GM12878 (cell line): ENCODE data around the gene C16orf78.

Experiments used
- EGR1 ChIP-seq, 2 experiments: IDR thresholded peaks; 1 replicate in 1 of 2; 2 replicates in 1 of 2; pipeline ENCODE4 v1.6.1; 2011 to 2012; ENCODE audit warnings: low read depth in 2 of 2, low read length in 2 of 2, borderline replicate concordance in 1 of 2, mild to moderate bottlenecking in 1 of 2, moderate library complexity in 1 of 2
- ESRRA ChIP-seq: IDR thresholded peaks from 2 replicates; pipeline ENCODE4 v1.6.1; 2012; ENCODE audit warnings: mild to moderate bottlenecking, low read length, improper control_type of control experiment
- POU2F2 ChIP-seq: IDR thresholded peaks from 3 replicates; pipeline ENCODE4 v1.6.1; 2011; ENCODE audit warnings: low read depth, mild to moderate bottlenecking, low read length, borderline replicate concordance
- TF ChIP-seq, protein P1 (sequence below): IDR thresholded peaks from 2 replicates; pipeline ENCODE4 v1.6.1; 2012; ENCODE audit warnings: low read depth, low read length, improper control_type of control experiment
- TF ChIP-seq, protein P2 (sequence below): IDR thresholded peaks from 2 replicates; pipeline ENCODE4 v1.6.1; 2011; ENCODE audit warnings: low read depth, mild to moderate bottlenecking, low read length, moderate library complexity, borderline replicate concordance; ENCODE audit errors: extremely low read depth
- TF ChIP-seq, protein P3 (sequence below), 3 experiments: IDR thresholded peaks in 2 of 3; conservative IDR thresholded peaks in 1 of 3; 2 replicates each; pipeline ENCODE4 v1.5.1; 2011; ENCODE audit warnings: low read depth in 3 of 3, low read length in 3 of 3, mild to moderate bottlenecking in 3 of 3, control low read depth in 2 of 3, moderate library complexity in 2 of 3, inconsistent platforms in 1 of 3, mixed read lengths in 1 of 3; ENCODE audit not compliant: control insufficient read depth in 2 of 3, insufficient read depth in 1 of 3; ENCODE audit errors: extremely low read depth in 1 of 3

DNA sequence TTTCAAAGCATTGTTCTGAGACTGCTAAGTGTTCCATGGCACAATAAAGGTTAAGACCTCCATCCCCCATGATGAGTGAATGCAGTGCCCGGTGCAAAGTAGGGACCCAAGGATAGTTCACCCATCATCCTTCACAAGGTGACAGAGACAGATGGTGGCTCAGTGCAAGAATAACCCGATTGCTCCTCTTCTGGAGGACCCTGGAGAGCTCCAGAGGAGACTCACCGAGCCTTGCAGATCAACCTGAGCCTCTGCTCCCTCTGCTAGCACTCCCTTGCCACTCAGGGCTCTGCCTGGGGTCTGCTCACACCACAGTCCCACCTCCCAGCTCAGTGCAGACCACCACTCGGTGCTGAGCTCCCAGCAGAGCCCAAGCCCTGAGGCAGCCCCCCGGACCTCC lies 49.3 kb downstream of the C16orf78 start:
- TF ChIP-seq, protein P1, sequence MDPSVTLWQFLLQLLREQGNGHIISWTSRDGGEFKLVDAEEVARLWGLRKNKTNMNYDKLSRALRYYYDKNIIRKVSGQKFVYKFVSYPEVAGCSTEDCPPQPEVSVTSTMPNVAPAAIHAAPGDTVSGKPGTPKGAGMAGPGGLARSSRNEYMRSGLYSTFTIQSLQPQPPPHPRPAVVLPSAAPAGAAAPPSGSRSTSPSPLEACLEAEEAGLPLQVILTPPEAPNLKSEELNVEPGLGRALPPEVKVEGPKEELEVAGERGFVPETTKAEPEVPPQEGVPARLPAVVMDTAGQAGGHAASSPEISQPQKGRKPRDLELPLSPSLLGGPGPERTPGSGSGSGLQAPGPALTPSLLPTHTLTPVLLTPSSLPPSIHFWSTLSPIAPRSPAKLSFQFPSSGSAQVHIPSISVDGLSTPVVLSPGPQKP: no peak
- TF ChIP-seq POU2F2: no peak
- no peak for TF ChIP-seq EGR1 (IDR thresholded peaks at IDR 0.05; ENCODE audit: borderline replicate concordance in 1 of 2, low read depth in 2 of 2, low read length in 2 of 2)
- TF ChIP-seq, protein P2, sequence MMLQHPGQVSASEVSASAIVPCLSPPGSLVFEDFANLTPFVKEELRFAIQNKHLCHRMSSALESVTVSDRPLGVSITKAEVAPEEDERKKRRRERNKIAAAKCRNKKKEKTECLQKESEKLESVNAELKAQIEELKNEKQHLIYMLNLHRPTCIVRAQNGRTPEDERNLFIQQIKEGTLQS: no peak
- TF ChIP-seq ESRRA: no peak
- TF ChIP-seq, protein P3, sequence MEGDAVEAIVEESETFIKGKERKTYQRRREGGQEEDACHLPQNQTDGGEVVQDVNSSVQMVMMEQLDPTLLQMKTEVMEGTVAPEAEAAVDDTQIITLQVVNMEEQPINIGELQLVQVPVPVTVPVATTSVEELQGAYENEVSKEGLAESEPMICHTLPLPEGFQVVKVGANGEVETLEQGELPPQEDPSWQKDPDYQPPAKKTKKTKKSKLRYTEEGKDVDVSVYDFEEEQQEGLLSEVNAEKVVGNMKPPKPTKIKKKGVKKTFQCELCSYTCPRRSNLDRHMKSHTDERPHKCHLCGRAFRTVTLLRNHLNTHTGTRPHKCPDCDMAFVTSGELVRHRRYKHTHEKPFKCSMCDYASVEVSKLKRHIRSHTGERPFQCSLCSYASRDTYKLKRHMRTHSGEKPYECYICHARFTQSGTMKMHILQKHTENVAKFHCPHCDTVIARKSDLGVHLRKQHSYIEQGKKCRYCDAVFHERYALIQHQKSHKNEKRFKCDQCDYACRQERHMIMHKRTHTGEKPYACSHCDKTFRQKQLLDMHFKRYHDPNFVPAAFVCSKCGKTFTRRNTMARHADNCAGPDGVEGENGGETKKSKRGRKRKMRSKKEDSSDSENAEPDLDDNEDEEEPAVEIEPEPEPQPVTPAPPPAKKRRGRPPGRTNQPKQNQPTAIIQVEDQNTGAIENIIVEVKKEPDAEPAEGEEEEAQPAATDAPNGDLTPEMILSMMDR (IDR thresholded peaks at IDR 0.05 in 2 of 3, conservative IDR thresholded peaks at IDR 0.05 in 1 of 3; ENCODE audit: control insufficient read depth in 2 of 3, extremely low read depth in 1 of 3, insufficient read depth in 1 of 3, low read depth in 3 of 3, low read length in 3 of 3): no peak
